Nephron progenitor cell (in vitro differentiated cells): ENCODE measurements around the gene SLC25A21.

Experiments
- DNase-seq: peaks from one replicate; pipeline ENCODE4 v3.0.0; 2021
- H3K27ac Mint-ChIP-seq: 2 replicates; pipeline ENCODE4 v1.8.0; 2021; ENCODE audit warnings: mild to moderate bottlenecking, moderate library complexity, mixed read lengths
- H3K27me3 Mint-ChIP-seq: 2 replicates; pipeline ENCODE4 v1.8.0; 2021; ENCODE audit warnings: mild to moderate bottlenecking, low read depth, mixed read lengths; ENCODE audit not compliant: poor library complexity
- H3K36me3 Mint-ChIP-seq: 2 replicates; pipeline ENCODE4 v1.8.0; 2021; ENCODE audit warnings: low read depth, mixed read lengths
- H3K4me1 Mint-ChIP-seq: 2 replicates; pipeline ENCODE4 v1.8.0; 2021; ENCODE audit warnings: mixed read lengths
- H3K4me3 Mint-ChIP-seq: 2 replicates; pipeline ENCODE4 v1.8.0; 2021; ENCODE audit warnings: mild to moderate bottlenecking, moderate library complexity, mixed read lengths
- H3K9me3 Mint-ChIP-seq: 2 replicates; pipeline ENCODE4 v1.8.0; 2021; ENCODE audit warnings: mild to moderate bottlenecking, moderate library complexity, mixed read lengths
- TF ChIP-seq, protein P1 (sequence below): fragments of 200-600 bp; sonication (generic); IDR thresholded peaks from 2 replicates; pipeline ENCODE4 v1.5.0; 2021; ENCODE audit warnings: antibody characterized with exemption

SLC25A21 gene

DNA sequence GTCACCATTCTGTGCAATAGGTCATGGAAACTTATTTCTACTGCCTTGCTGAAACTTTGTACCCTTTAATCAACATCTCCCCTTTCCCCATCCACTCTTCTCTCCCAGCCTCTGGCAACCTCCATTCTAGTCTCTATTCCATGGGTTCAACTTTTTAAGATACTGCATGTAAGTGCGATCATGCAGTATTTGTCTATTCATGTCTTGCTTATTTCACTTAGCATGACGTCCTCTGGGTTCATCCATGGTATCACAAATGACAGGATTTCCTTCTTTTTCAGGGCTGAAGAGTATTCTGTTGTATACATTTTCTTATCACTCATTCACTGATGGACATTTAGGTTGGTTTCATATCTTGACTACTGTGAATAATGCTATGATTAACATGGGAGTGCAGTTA lies 288.4 kb downstream of the SLC25A21 start:
- H3K27ac Mint-ChIP-seq: no peak overlapping the region
- TF ChIP-seq, protein P1, sequence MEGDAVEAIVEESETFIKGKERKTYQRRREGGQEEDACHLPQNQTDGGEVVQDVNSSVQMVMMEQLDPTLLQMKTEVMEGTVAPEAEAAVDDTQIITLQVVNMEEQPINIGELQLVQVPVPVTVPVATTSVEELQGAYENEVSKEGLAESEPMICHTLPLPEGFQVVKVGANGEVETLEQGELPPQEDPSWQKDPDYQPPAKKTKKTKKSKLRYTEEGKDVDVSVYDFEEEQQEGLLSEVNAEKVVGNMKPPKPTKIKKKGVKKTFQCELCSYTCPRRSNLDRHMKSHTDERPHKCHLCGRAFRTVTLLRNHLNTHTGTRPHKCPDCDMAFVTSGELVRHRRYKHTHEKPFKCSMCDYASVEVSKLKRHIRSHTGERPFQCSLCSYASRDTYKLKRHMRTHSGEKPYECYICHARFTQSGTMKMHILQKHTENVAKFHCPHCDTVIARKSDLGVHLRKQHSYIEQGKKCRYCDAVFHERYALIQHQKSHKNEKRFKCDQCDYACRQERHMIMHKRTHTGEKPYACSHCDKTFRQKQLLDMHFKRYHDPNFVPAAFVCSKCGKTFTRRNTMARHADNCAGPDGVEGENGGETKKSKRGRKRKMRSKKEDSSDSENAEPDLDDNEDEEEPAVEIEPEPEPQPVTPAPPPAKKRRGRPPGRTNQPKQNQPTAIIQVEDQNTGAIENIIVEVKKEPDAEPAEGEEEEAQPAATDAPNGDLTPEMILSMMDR: no peak
- H3K4me3 Mint-ChIP-seq: no peak overlapping the region
- no peak for DNase-seq
- peaks cover 17% of the 10 kb centered on the region for H3K9me3 Mint-ChIP-seq
- peaks cover 5% of the 10 kb centered on the region for H3K27me3 Mint-ChIP-seq
- no peaks in the 10 kb centered on the region for H3K4me1 Mint-ChIP-seq
- peaks cover 17% of the 10 kb centered on the region for H3K36me3 Mint-ChIP-seq

DNA sequence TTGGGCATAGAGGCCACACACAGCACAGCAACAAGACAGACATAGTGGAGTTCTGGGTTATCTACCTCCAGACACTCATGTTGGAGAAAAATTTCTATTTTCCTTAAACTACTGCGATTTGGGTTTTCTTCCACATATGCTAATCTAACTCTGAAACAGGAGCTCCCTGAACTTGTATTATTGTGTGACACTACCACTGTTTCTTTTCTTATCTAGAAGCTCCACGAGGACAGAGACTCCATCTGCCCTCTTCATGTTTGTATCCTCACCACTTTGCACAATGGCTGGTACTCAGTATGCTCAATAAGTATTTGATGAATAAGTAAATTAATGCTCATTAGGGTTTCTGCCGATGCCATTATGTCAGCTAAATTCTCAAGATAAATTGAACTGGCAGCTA lies 292.1 kb downstream of the SLC25A21 start:
- Mint-ChIP-seq H3K27me3 (peaks cover 8% of the 10 kb centered on the region), H3K4me1 (no peaks in the 10 kb centered on the region), H3K9me3 (peaks cover 15% of the 10 kb centered on the region), H3K4me3 (no peak overlapping the region), H3K36me3 (peaks cover 13% of the 10 kb centered on the region), H3K27ac (no peak overlapping the region)
- no peak for DNase-seq
- TF ChIP-seq, protein P1: no peak

DNA sequence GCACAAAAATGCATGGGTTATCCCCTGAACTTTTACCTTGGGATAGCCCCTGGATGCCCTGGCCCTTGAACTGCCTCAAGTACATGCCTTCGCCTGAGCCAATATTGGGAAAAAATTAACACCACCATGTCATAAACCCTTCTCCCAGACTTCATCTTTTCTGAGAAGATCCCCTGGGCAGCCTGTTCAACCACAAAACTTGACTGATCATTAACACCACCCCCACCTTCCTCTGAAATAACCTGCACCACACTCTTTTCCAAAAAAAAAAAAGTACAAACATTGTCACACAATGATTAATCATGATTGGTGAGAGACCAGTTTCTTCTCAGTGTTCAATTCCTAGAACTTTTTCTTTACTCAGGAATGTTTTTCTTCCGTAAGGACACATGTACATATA lies 292.8 kb downstream of the SLC25A21 start:
- Mint-ChIP-seq H3K36me3 (peaks cover 6% of the 10 kb centered on the region), H3K27ac (no peak overlapping the region), H3K4me3 (no peak overlapping the region), H3K9me3 (peaks cover 7% of the 10 kb centered on the region), H3K27me3 (peaks cover 8% of the 10 kb centered on the region), H3K4me1 (no peaks in the 10 kb centered on the region)
- no peak for DNase-seq
- TF ChIP-seq, protein P1: no peak

DNA sequence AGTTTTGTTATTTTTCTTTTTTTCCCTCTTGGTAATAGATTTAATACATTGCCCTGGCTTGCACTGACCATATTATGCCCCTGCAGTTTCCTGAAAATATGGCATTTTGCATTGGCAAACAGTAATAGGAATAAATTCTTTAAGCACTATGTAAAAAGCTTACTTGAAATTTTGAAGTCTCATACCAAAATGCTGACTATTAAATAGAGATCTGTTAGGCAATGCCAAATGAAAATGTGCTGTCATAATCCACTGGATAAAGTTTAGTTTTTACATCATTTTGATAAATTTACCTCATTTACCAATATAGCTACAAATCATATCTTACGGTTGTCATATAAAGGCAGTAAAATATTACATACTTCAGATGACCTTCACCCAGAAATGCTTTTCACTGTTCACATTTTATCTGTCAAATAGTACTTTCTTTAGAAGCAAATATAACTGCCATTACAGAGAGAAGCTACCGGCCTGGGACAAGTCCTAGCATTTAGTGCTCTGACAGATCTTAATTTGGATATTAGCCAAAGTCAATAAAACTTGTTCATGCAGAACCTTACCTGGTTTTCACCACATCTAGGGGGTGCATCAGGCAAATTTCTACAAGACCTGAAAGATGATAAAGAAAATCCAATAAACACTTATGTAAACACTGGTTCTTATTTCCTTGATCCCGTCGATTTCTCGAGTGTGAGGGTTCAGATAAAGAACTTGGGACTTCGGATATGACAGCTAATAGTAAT lies 297.8 kb downstream of the SLC25A21 start:
- Mint-ChIP-seq H3K4me1 (no peaks in the 10 kb centered on the region), H3K4me3 (no peak overlapping the region), H3K9me3 (no peaks in the 10 kb centered on the region), H3K27me3 (peaks cover 5% of the 10 kb centered on the region), H3K27ac (no peak overlapping the region), H3K36me3 (peaks cover 14% of the 10 kb centered on the region)
- TF ChIP-seq, protein P1: no peak
- no peak for DNase-seq

DNA sequence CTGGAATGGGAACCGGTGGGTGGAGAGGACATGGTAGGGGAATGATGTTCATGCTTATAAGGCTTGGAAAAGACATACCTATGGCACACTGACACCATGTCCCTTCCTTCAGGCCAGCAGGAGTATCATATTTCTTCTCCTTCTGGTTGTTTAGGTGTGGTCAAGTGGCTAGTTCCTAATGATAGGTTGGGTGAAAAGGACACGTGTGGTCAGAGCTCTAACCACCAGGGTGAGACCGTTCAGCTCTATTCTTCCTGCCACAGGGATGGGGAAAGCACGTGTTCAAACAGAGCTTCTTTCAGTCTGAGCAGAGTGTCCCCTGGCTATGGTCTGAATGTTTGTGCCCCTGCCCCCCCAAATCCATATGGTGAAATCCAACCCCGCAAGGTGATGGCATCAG lies 301.6 kb downstream of the SLC25A21 start:
- peaks cover 3% of the 10 kb centered on the region for H3K9me3 Mint-ChIP-seq
- DNase-seq: no peak
- no peaks in the 10 kb centered on the region for H3K4me1 Mint-ChIP-seq
- peaks cover 3% of the 10 kb centered on the region for H3K27me3 Mint-ChIP-seq
- H3K27ac Mint-ChIP-seq: no peak overlapping the region
- no peak overlapping the region for H3K4me3 Mint-ChIP-seq
- TF ChIP-seq, protein P1: no peak
- peaks cover 21% of the 10 kb centered on the region for H3K36me3 Mint-ChIP-seq

DNA sequence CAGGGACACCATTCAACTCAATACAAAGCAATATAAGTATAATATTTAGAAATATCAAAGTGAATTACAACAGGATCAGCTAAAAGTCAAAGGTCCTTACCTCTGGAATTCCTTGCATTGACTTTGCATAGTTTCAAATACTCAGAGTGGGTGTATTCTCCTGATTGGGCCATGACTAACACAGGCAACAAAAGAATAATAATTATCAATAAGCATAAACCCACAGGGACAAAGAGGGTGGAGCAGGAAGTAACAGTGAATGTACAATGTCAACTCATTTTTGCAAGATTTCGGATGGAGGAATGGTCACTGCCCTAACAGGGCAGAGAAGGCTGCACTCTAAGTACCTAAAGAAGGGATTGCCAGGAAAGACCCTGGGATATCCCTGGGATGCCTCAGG lies 303.3 kb downstream of the SLC25A21 start:
- H3K27ac Mint-ChIP-seq: no peak overlapping the region

More for the DNA sequence above, 303.3 kb downstream of the SLC25A21 start:
- Mint-ChIP-seq H3K36me3 (peaks cover 21% of the 10 kb centered on the region), H3K4me1 (peaks cover 10% of the 10 kb centered on the region), H3K27me3 (peaks cover 3% of the 10 kb centered on the region), H3K9me3 (peaks cover 3% of the 10 kb centered on the region), H3K4me3 (no peak overlapping the region)
- TF ChIP-seq, protein P1: no peak
- no peak for DNase-seq
